GM20431 (cell line): ENCODE results near the gene CREB5.
"Not testable (repeated sequence)": the region's sequence is repeated elsewhere in the genome, so short reads cannot be mapped to it uniquely, and the experiment has no call there.

Source experiments
- in situ Hi-C: fragments of 300-500 bp; cut with MseI, MboI; formaldehyde crosslinking; loops from one replicate; pipeline ENCODE4 v1.15.0; 2020; ENCODE audit warnings: low sequenced_read_pairs; ENCODE audit not compliant: unreplicated experiment

CREB5 gene

DNA sequence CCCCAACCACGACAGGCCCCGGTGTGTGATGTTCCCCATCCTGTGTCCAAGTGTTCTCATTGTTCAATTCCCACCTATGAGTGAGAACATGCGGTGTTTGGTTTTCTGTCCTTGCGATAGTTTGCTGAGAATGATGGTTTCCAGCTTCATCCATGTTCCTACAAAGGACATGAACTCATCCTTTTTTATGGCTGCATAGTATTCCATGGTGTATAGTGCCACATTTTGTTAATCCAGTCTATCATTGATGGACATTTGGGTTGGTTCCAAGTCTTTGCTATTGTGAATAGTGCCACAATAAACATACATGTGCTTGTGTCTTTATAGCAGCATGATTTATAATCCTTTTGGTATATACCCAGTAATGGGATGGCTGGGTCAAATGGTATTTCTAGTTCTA, 10.8 kb upstream of the CREB5 start:
- in situ Hi-C loops: not testable (repeated sequence)

- in situ Hi-C loops: no loop called here
These were observed 6.7 kb upstream of the CREB5 start for GRCh38 chr7:28405662-28406061.

DNA sequence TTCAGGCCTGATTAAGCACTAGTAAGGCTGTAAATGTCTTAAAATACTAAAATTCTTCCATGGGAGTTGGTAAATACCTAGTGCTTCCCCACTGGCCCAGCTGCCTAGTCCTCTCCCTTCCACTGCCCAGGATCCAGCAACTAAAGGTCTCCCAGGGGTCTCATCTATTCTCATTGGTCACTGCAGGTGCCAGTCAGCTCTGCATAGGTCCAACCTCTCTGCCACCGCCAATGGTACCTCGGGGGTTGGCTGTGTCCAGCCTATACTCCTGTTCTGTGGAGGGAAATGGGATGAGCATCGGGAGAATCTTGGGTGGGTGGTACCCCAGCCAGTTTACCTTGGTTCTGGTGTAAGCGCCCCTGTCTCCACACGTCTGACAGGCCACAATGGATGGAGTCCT, 6.1 kb upstream of the CREB5 start:
- in situ Hi-C loops: no loop called here

DNA sequence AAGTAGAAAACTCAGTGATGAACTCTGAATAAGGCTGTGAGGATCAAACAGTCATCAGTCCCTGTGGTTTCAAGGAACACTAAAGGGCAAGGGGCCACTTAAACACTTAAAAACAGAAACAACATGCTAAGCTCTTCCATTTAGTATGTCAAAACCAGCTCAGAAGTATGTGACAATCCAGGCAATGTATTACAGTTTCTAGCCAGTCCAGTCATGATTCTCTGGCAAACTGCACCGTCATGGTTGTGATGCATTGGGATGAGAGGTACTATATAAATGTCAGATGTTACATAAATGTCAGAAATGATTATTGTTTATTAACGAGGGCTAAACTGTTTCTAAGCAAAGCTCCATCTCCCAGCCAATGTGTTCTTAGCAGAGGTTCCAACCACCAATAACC, 4.7 kb upstream of the CREB5 start:
- in situ Hi-C loops: no loop called here

GRCh38 chr7:28408105-28408959, 4.0 kb upstream of the CREB5 start:
- in situ Hi-C loops: no loop called here

GRCh38 chr7:28408960-28409715, 3.2 kb upstream of the CREB5 start:
- in situ Hi-C loops: no loop called here

GRCh38 chr7:28409716-28410627, 2.3 kb upstream of the CREB5 start:
- in situ Hi-C loops: no loop called here

DNA sequence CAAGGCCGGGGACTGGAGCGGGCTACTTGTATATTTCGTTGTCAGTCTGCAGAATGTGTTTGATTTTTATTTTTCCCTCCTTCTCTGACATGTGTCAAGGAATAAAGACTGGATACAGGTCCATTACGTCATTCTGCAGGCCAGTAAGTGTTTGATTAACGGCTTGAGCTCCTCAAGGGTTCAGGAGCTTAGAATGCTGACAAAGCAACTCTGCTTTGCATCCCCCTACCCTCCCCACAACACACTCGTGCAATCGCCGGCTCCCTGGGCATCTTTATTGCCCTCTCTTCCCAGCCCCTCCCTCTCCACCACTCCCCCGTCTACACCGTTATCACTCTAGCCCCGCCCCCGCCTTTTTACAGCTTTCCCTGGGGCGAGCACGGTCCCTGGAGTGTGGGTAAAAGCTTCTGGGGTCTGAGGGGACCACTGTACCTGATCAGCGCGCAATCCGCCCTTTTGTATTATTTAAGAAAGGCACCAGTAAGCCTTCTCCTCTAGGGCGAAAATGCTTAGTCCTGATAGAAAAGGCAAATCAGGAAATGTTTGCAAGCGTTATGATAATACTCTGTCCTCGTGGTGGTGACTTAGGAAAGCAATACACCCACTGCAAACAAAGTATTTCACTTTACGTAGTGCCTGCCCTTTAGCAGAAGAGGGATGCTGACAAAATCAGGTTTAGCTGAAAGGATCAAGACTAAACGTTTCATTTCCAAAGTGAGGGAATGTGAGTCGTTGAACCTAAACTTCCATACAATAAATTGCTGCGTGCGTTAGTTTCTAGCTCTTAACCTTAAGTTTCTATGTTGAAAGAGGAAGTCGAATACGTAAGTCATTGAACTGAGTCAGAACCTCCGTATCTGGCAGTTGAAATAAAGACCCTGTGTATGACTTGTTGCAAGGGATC, 1.4 kb upstream of the CREB5 start:
- in situ Hi-C loops: no loop called here

DNA sequence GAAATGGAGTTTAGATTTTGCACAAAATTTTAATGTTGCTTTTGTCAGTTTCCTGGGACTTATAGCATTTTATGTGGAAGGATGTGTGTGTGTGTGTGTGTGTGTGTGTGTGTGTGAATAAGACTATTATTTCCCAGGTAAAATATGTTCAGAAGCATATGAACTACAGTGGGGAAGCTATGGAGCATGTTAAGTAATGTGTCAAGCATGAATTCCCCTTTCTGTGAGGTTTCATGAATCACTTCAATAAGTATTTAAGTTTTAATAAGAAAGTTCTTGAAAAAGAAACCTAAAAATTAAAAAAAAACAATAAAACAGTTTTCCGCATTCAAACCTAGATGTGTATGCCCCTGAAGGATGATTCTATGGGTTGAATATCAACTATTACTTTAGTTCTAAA, 693 bp downstream of the CREB5 start:
- in situ Hi-C loops: no loop called here

DNA sequence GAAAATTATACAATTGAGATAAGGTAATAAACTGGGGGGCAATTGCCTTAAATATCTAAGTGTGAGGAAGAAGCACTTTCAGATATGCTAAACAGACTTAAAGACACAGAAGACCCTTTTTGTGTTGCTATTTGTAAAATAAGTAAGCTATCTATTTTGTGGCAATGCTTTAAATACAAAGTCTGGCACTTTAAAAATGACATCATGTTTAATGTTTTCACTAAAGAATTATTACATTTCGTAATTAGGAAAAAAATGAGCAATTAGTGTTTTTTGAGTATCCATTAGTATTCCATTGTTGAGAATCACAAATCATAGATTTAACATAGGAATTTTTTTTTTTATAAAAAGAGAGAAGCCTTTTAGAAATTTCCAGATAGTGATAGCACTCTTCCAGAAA, 2.1 kb downstream of the CREB5 start:
- in situ Hi-C loops: no loop called here

GRCh38 chr7:28417321-28417940, 5.1 kb downstream of the CREB5 start:
- in situ Hi-C loops: no loop called here

DNA sequence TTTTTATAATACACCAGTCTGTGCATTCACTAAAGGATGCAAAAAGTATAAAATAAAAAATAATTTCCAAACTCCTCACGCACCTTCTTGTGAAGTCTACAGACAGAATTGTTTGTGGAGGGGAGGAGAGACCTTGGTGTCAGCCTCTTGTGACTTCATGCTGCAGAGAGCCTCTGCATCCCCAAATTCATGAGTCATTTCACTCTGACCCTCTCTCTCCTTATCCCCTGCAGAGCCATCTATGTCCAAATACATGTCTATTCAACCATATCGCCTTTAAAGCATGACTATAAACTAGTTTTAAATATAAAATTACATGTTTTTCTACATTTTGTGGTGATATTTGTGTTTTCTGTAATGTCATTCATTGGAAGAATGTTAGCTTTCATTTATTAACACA, 6.0 kb downstream of the CREB5 start:
- in situ Hi-C loops: no loop called here

DNA sequence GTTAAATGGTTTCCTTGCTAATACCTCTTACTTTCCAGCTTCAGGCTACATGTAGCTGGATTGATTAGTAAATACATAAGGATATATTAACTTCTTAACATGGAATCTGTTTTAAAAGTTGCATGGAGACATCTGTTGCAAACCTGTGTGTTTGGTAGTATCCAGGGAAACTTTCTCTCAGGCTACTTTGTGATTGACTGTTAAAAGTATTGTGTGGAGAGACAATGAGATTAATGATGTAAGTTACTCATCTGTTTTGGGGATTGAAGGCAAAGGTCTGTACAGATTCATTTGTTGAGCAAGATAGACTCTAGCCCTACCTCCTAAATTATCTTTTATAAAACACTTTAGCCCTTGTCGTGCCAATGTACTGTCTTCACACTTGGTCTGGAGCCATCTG, 6.6 kb downstream of the CREB5 start:
- in situ Hi-C loops: no loop called here

DNA sequence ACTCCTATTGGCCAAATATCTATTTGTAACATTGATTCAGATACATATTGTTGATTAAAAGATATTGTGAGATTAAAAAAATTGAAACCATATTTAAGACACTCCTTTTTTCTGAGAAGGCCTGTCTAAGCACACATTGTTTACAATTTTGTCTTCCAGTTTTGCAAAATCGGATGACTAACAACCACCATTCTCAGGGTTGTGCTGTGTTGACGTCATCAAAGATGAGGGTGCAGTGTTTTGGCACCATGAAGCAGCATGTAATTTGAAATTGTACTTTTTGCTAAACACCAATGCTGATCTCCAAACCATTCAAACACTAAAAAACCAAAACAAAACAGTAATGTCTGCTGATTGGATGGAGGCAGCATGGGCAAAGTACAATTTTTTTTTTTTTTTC, 7.4 kb downstream of the CREB5 start:
- in situ Hi-C loops: no loop called here

DNA sequence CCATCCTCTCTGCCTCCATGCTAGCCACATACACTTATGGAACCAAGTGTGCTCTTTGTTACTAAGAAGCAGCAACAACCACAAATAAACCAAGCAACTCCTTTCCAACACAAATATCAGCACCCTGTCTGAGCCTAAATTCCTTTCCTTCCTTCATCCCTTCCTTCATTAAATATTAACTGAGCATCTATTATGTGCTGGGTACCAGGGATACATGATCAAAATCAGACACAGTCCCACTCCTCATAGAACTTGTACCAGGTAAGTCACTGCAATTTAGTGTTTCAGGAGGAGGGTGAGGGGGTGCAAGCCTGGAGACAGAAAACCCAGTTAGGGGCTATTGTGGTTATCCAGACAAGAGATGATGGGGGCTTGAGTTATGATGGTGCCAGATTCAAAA, 10.8 kb downstream of the CREB5 start:
- in situ Hi-C loops: no loop called here

DNA sequence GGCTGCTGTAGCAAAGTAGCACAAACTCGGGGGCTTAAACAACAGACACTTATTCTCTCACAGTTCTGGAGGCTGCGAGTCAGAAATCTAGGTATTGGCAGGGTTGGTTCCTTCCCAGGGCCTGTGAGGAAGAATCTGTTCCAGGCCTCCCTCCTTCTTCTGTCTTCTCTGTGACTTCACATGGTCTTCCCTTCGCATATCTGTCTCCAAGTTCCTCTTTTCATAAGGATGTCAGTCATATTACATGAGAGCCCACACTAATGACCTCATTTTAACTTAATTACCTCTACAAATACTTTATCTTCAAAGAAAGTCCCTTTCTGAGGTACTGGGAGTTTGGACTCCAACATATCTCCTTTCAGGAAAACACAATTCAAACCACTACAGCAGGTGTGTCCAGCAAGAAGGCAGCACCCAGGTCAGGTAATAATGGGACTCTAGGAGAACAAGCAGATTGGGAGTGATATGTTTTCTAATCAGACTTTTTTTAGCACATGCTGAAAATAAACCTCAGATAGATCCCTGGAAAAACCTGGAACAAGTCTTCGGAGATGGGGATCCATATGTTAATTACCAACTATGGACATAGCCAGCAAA, 11.7 kb downstream of the CREB5 start:
- in situ Hi-C loops: no loop called here

GRCh38 chr7:28425496-28425895, 13.2 kb downstream of the CREB5 start:
- in situ Hi-C loops: no loop called here

GRCh38 chr7:28427236-28427635, 14.9 kb downstream of the CREB5 start:
- in situ Hi-C loops: no loop called here

DNA sequence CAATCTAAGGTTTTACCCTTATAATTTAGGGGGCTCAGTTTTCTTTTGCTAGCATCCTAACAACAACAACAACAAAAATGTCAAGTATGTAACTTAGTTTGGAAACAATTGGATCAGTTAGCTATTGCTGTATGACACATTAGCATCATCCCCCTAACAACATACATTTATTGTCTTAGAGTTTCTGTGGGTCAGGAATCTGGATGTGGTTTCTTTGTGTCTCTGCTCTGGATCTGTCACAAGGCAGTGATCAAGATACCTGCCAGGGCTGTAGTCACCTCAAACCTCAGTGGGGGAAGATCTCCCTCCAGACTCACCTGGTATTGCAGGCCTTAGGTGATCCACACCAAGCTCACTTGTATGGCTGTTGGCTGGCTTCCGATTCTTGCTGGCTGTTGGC, 18.3 kb downstream of the CREB5 start:
- in situ Hi-C loops: no loop called here
